ENCODE data around the gene TIMM8A. TPM values are rescaled to one million over a fixed set of nuclear protein-coding genes. Genes with fewer than 3 reads are reported as not detected.

Gene TIMM8A
- total and polyA plus RNA-seq, 2 experiments from 2014 or later, result 23.5 to 41.7 TPM

DNA sequence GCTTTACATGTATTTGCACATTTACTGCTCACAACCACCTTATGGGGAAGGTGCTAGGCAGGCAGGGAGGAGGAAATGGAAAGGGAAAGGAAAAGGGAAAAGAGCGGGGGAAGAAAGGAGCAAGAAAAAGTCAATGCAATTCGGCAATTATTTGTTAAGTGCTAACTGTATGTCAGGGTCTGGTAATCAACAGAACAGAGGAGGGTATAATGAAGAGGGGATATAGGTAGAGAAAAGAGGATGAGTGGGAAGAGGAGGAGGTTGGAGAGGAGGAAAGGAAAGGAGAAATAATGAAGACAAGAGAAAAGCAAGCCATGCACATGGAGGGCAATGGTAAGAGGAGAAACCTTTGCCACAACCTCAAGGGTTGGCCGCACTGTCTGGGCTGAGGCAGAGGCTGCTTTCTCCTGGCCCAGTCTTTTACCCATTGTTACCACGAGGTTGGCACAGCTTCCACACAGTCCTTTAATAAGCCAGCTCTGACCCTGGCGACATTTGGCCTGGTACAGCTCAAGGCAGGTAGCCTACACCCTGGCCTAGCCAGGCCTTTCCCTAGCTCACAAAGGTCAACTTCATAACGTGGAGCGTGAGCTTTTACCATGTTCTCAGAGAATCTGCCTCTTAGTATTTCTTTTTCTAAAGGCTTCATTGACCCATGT lies 36.6 kb upstream of the TIMM8A start:
- H3K36me3 ChIP-seq (ENCODE audit: insufficient read depth), result no peaks in the 10 kb centered on the region
- H3K27ac ChIP-seq (ENCODE audit: low read depth), result no peak overlapping the region
- no peaks in the 10 kb centered on the region for H3F3A ChIP-seq (replicated peaks; ENCODE audit: low read depth)
- no peak overlapping the region for H2AFZ ChIP-seq
- Mint-ChIP-seq H3K9me3 (no peaks in the 10 kb centered on the region), H3K4me3 (no peak overlapping the region), H3K36me3 (ENCODE audit: low read depth) (no peaks in the 10 kb centered on the region), H3K27ac (no peak overlapping the region; the same call in 1 of the 2 replicates), H3K4me1 (peaks cover 9% of the 10 kb centered on the region; the same call in 2 of the 3 replicates), H3K27me3 (ENCODE audit: insufficient read depth, low read depth, poor library complexity) (no peaks in the 10 kb centered on the region)
- H3K79me2 ChIP-seq (replicated peaks; ENCODE audit: insufficient read depth), result no peaks in the 10 kb centered on the region
- DNase-seq (ENCODE audit: low spot score), result no peak
- no peak for ATAC-seq
- H3K9me2 ChIP-seq (ENCODE audit: insufficient read depth), result no peaks in the 10 kb centered on the region
- no peak overlapping the region for H3K4me3 ChIP-seq
- no peaks in the 10 kb centered on the region for H3K27me3 ChIP-seq (ENCODE audit: insufficient read depth)
- no peaks in the 10 kb centered on the region for H3K4me1 ChIP-seq (ENCODE audit: insufficient read depth)
- TF ChIP-seq, protein P1, sequence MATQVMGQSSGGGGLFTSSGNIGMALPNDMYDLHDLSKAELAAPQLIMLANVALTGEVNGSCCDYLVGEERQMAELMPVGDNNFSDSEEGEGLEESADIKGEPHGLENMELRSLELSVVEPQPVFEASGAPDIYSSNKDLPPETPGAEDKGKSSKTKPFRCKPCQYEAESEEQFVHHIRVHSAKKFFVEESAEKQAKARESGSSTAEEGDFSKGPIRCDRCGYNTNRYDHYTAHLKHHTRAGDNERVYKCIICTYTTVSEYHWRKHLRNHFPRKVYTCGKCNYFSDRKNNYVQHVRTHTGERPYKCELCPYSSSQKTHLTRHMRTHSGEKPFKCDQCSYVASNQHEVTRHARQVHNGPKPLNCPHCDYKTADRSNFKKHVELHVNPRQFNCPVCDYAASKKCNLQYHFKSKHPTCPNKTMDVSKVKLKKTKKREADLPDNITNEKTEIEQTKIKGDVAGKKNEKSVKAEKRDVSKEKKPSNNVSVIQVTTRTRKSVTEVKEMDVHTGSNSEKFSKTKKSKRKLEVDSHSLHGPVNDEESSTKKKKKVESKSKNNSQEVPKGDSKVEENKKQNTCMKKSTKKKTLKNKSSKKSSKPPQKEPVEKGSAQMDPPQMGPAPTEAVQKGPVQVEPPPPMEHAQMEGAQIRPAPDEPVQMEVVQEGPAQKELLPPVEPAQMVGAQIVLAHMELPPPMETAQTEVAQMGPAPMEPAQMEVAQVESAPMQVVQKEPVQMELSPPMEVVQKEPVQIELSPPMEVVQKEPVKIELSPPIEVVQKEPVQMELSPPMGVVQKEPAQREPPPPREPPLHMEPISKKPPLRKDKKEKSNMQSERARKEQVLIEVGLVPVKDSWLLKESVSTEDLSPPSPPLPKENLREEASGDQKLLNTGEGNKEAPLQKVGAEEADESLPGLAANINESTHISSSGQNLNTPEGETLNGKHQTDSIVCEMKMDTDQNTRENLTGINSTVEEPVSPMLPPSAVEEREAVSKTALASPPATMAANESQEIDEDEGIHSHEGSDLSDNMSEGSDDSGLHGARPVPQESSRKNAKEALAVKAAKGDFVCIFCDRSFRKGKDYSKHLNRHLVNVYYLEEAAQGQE (IDR thresholded peaks at IDR 0.05; ENCODE audit: unreplicated experiment), result no peak
- TF ChIP-seq JUNB (IDR thresholded peaks at IDR 0.05; ENCODE audit: unreplicated experiment) (no peak), STAT1 (IDR thresholded peaks at IDR 0.05; ENCODE audit: unreplicated experiment) (no peak), EZH2phosphoT487 (IDR thresholded peaks at IDR 0.05; ENCODE audit: unreplicated experiment) (no peak), POLR2AphosphoS5 (IDR thresholded peaks at IDR 0.05; ENCODE audit: low read depth) (no peak), ZNF114 (CRISPR knock-in tag; IDR thresholded peaks at IDR 0.05) (no peak), NANOG (IDR thresholded peaks at IDR 0.05; ENCODE audit: borderline replicate concordance) (no peak), EZH2 (IDR thresholded peaks at IDR 0.05; ENCODE audit: low read depth, unreplicated experiment) (no peak), ZNF331 (CRISPR knock-in tag; IDR thresholded peaks at IDR 0.05; ENCODE audit: low read depth) (no peak), CREB1 (CRISPR knock-in tag; IDR thresholded peaks at IDR 0.05; ENCODE audit: low read depth) (no peak)
- TF ChIP-seq, protein P2, sequence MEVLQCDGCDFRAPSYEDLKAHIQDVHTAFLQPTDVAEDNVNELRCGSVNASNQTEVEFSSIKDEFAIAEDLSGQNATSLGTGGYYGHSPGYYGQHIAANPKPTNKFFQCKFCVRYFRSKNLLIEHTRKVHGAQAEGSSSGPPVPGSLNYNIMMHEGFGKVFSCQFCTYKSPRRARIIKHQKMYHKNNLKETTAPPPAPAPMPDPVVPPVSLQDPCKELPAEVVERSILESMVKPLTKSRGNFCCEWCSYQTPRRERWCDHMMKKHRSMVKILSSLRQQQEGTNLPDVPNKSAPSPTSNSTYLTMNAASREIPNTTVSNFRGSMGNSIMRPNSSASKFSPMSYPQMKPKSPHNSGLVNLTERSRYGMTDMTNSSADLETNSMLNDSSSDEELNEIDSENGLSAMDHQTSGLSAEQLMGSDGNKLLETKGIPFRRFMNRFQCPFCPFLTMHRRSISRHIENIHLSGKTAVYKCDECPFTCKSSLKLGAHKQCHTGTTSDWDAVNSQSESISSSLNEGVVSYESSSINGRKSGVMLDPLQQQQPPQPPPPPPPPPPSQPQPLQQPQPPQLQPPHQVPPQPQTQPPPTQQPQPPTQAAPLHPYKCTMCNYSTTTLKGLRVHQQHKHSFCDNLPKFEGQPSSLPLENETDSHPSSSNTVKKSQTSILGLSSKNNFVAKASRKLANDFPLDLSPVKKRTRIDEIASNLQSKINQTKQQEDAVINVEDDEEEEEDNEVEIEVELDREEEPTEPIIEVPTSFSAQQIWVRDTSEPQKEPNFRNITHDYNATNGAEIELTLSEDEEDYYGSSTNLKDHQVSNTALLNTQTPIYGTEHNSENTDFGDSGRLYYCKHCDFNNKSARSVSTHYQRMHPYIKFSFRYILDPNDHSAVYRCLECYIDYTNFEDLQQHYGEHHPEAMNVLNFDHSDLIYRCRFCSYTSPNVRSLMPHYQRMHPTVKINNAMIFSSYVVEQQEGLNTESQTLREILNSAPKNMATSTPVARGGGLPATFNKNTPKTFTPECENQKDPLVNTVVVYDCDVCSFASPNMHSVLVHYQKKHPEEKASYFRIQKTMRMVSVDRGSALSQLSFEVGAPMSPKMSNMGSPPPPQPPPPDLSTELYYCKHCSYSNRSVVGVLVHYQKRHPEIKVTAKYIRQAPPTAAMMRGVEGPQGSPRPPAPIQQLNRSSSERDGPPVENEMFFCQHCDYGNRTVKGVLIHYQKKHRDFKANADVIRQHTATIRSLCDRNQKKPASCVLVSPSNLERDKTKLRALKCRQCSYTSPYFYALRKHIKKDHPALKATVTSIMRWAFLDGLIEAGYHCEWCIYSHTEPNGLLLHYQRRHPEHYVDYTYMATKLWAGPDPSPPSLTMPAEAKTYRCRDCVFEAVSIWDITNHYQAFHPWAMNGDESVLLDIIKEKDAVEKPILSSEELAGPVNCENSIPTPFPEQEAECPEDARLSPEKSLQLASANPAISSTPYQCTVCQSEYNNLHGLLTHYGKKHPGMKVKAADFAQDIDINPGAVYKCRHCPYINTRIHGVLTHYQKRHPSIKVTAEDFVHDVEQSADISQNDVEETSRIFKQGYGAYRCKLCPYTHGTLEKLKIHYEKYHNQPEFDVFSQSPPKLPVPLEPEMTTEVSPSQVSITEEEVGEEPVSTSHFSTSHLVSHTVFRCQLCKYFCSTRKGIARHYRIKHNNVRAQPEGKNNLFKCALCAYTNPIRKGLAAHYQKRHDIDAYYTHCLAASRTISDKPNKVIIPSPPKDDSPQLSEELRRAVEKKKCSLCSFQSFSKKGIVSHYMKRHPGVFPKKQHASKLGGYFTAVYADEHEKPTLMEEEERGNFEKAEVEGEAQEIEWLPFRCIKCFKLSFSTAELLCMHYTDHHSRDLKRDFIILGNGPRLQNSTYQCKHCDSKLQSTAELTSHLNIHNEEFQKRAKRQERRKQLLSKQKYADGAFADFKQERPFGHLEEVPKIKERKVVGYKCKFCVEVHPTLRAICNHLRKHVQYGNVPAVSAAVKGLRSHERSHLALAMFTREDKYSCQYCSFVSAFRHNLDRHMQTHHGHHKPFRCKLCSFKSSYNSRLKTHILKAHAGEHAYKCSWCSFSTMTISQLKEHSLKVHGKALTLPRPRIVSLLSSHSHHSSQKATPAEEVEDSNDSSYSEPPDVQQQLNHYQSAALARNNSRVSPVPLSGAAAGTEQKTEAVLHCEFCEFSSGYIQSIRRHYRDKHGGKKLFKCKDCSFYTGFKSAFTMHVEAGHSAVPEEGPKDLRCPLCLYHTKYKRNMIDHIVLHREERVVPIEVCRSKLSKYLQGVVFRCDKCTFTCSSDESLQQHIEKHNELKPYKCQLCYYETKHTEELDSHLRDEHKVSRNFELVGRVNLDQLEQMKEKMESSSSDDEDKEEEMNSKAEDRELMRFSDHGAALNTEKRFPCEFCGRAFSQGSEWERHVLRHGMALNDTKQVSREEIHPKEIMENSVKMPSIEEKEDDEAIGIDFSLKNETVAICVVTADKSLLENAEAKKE (CRISPR knock-in tag; IDR thresholded peaks at IDR 0.05), result no peak
- TF ChIP-seq, protein P3, sequence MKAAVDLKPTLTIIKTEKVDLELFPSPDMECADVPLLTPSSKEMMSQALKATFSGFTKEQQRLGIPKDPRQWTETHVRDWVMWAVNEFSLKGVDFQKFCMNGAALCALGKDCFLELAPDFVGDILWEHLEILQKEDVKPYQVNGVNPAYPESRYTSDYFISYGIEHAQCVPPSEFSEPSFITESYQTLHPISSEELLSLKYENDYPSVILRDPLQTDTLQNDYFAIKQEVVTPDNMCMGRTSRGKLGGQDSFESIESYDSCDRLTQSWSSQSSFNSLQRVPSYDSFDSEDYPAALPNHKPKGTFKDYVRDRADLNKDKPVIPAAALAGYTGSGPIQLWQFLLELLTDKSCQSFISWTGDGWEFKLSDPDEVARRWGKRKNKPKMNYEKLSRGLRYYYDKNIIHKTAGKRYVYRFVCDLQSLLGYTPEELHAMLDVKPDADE (IDR thresholded peaks at IDR 0.05), result no peak
- TF ChIP-seq, protein P4, sequence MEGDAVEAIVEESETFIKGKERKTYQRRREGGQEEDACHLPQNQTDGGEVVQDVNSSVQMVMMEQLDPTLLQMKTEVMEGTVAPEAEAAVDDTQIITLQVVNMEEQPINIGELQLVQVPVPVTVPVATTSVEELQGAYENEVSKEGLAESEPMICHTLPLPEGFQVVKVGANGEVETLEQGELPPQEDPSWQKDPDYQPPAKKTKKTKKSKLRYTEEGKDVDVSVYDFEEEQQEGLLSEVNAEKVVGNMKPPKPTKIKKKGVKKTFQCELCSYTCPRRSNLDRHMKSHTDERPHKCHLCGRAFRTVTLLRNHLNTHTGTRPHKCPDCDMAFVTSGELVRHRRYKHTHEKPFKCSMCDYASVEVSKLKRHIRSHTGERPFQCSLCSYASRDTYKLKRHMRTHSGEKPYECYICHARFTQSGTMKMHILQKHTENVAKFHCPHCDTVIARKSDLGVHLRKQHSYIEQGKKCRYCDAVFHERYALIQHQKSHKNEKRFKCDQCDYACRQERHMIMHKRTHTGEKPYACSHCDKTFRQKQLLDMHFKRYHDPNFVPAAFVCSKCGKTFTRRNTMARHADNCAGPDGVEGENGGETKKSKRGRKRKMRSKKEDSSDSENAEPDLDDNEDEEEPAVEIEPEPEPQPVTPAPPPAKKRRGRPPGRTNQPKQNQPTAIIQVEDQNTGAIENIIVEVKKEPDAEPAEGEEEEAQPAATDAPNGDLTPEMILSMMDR (conservative IDR thresholded peaks at IDR 0.05; ENCODE audit: low read depth in 2 of 2), result no peak
- no peaks in the 10 kb centered on the region for H4K20me1 ChIP-seq (replicated peaks; ENCODE audit: insufficient read depth)
- no peak overlapping the region for H3K4me2 ChIP-seq

Measured in GM23338 (cell line).